Mesendoderm (in vitro differentiated cells): ENCODE data around the gene TMEM94. TPM values are rescaled to one million over a fixed set of nuclear protein-coding genes. Genes with fewer than 3 reads are reported as not detected.
A peak's percentile ranks its signal among the peaks of the same experiment; 100 is the strongest.

ENCODE experiments used
- DNase-seq: peaks from one replicate; pipeline ENCODE4 v3.0.0; 2013
- H2AK5ac ChIP-seq: 2 replicates; pipeline ENCODE4 v1.6.1; 2013; ENCODE audit warnings: low read length, inconsistent platforms
- H2BK120ac ChIP-seq: 2 replicates; pipeline ENCODE4 v1.6.1; 2013; ENCODE audit warnings: low read depth, mild to moderate bottlenecking, low read length, moderate library complexity, mixed read lengths
- H2BK15ac ChIP-seq: replicated peaks from 2 replicates; pipeline ENCODE4 v1.6.1; 2013; ENCODE audit warnings: low read depth, mild to moderate bottlenecking, moderate library complexity
- H2BK5ac ChIP-seq: 2 replicates; pipeline ENCODE4 v1.6.1; 2013; ENCODE audit warnings: low read length, inconsistent platforms
- H3K18ac ChIP-seq: 2 replicates; pipeline ENCODE4 v1.6.1; 2013; ENCODE audit warnings: mild to moderate bottlenecking, low read length, mixed read lengths
- H3K23ac ChIP-seq: one replicate; pipeline ENCODE4 v1.6.1; 2013; ENCODE audit warnings: low read length
- H3K27ac ChIP-seq: 2 replicates; pipeline ENCODE4 v1.5.1; 2013; ENCODE audit warnings: low read depth, mild to moderate bottlenecking, inconsistent platforms, low read length, moderate library complexity
- H3K27me3 ChIP-seq: 2 replicates; pipeline ENCODE4 v1.6.1; 2013; ENCODE audit warnings: low read length, control low read depth, mild to moderate bottlenecking, inconsistent platforms; ENCODE audit not compliant: insufficient read depth, poor library complexity
- H3K36me3 ChIP-seq: 2 replicates; pipeline ENCODE4 v1.6.1; 2013; ENCODE audit warnings: low read length, inconsistent platforms; ENCODE audit not compliant: control insufficient read depth, insufficient read depth
- H3K4ac ChIP-seq: one replicate; pipeline ENCODE4 v1.6.1; 2013; ENCODE audit warnings: low read depth, mild to moderate bottlenecking, low read length, moderate library complexity
- H3K4me1 ChIP-seq: 2 replicates; pipeline ENCODE4 v1.6.1; 2013; ENCODE audit warnings: low read depth, low read length, inconsistent platforms; ENCODE audit not compliant: control insufficient read depth
- H3K4me2 ChIP-seq: 2 replicates; pipeline ENCODE4 v1.6.1; 2013; ENCODE audit warnings: low read length
- H3K4me3 ChIP-seq: 2 replicates; pipeline ENCODE4 v1.5.1; 2013; ENCODE audit warnings: mild to moderate bottlenecking, low read length
- H3K56ac ChIP-seq: one replicate; pipeline ENCODE4 v1.6.1; 2013; ENCODE audit warnings: low read length
- H3K79me1 ChIP-seq: 2 replicates; pipeline ENCODE4 v1.6.1; 2013; ENCODE audit warnings: low read length, inconsistent platforms
- H3K79me2 ChIP-seq: 2 replicates; pipeline ENCODE4 v1.6.1; 2013; ENCODE audit warnings: mild to moderate bottlenecking, low read length; ENCODE audit not compliant: control insufficient read depth, insufficient read depth
- H3K9ac ChIP-seq: 2 replicates; pipeline ENCODE4 v1.6.1; 2013; ENCODE audit warnings: low read length, inconsistent platforms
- H4K5ac ChIP-seq: one replicate; pipeline ENCODE4 v1.6.1; 2013; ENCODE audit warnings: low read length
- H4K8ac ChIP-seq: one replicate; pipeline ENCODE4 v1.6.1; 2013; ENCODE audit warnings: low read depth, mild to moderate bottlenecking, control low read depth, low read length, moderate library complexity
- WGBS: extraction: QIAGEN DNeasy Blood & Tissue Kit; methylation state at CpG from one replicate; pipeline ENCODE4 v1.1.7; 2013; ENCODE audit warnings: low lambda C conversion rate, missing lambda C conversion rate; ENCODE audit not compliant: insufficient coverage; ENCODE audit errors: extremely low coverage; 5-methylcytosine and 5-hydroxymethylcytosine counted together
- small RNA-seq: library from polyadenylated mRNA; stranded (forward); fragments of <200 nt; extraction: miRNeasy Mini kit (QIAGEN cat#:217004); gene quantifications from one replicate; pipeline ENCODE3, GENCODE V24; 2013; ENCODE audit not compliant: insufficient read depth

Gene TMEM94

GRCh38 chr17:75544250-75544649, 87.8 kb downstream of the TMEM94 start:
- no peak overlapping the region for H4K8ac ChIP-seq
- H3K79me1 ChIP-seq: peaks cover 1% of the 10 kb centered on the region
- no peak overlapping the region for H3K56ac ChIP-seq
- H3K4ac ChIP-seq: no peak overlapping the region
- H2AK5ac ChIP-seq: no peak overlapping the region
- peaks cover 3% of the 10 kb centered on the region for H3K4me1 ChIP-seq
- WGBS: no CpG with 5 or more reads among the region's 8 CpGs
- H2BK15ac ChIP-seq: no peak overlapping the region
- H3K4me2 ChIP-seq: no peak overlapping the region
- no peak overlapping the region for H3K9ac ChIP-seq
- no peak overlapping the region for H3K4me3 ChIP-seq
- H3K79me2 ChIP-seq: no peaks in the 10 kb centered on the region
- H3K36me3 ChIP-seq: no peaks in the 10 kb centered on the region
- H3K27me3 ChIP-seq: no peaks in the 10 kb centered on the region
- no peak overlapping the region for H2BK120ac ChIP-seq
- H2BK5ac ChIP-seq: no peak overlapping the region
- no peak overlapping the region for H3K23ac ChIP-seq
- no peak overlapping the region for H3K18ac ChIP-seq
- H4K5ac ChIP-seq: no peak overlapping the region
- H3K27ac ChIP-seq: no peak overlapping the region
- no peak for DNase-seq

- no peak overlapping the region for H4K8ac ChIP-seq
- H3K23ac ChIP-seq: no peak overlapping the region
- no peaks in the 10 kb centered on the region for H3K36me3 ChIP-seq
- no peak overlapping the region for H3K27ac ChIP-seq
- H3K4me1 ChIP-seq: peaks cover 5% of the 10 kb centered on the region
- H3K27me3 ChIP-seq: no peaks in the 10 kb centered on the region
- no peak overlapping the region for H3K18ac ChIP-seq
- peaks cover 1% of the 10 kb centered on the region for H3K79me1 ChIP-seq
- H3K56ac ChIP-seq: no peak overlapping the region
- H3K4ac ChIP-seq: no peak overlapping the region
- H3K4me2 ChIP-seq: no peak overlapping the region
- H2AK5ac ChIP-seq: no peak overlapping the region
- no peak overlapping the region for H3K9ac ChIP-seq
- no peak overlapping the region for H4K5ac ChIP-seq
- DNase-seq: no peak
- H2BK15ac ChIP-seq: no peak overlapping the region
- no peak overlapping the region for H3K4me3 ChIP-seq
- H2BK5ac ChIP-seq: no peak overlapping the region
- WGBS: no CpG with 5 or more reads among the region's 13 CpGs
- H2BK120ac ChIP-seq: no peak overlapping the region
- no peaks in the 10 kb centered on the region for H3K79me2 ChIP-seq
Measured at GRCh38 chr17:75546181-75546580, 89.7 kb downstream of the TMEM94 start.

GRCh38 chr17:75547091-75547490, 90.7 kb downstream of the TMEM94 start:
- Histone ChIP-seq H3K9ac (no peak overlapping the region), H3K4me3 (no peak overlapping the region), H3K18ac (no peak overlapping the region), H2BK5ac (no peak overlapping the region), H3K79me2 (no peaks in the 10 kb centered on the region), H2BK120ac (no peak overlapping the region), H3K27me3 (no peaks in the 10 kb centered on the region), H4K8ac (no peak overlapping the region), H3K23ac (no peak overlapping the region), H3K79me1 (peaks cover 1% of the 10 kb centered on the region), H3K4ac (no peak overlapping the region), H3K4me1 (peaks cover 5% of the 10 kb centered on the region), H3K36me3 (no peaks in the 10 kb centered on the region), H2AK5ac (no peak overlapping the region), H3K56ac (no peak overlapping the region), H3K4me2 (no peak overlapping the region), H3K27ac (no peak overlapping the region), H4K5ac (no peak overlapping the region), H2BK15ac (no peak overlapping the region)
- DNase-seq: no peak
- WGBS: no CpG with 5 or more reads among the region's 9 CpGs

GRCh38 chr17:75548813-75549212, 92.4 kb downstream of the TMEM94 start:
- H3K4me1 ChIP-seq: peaks cover 7% of the 10 kb centered on the region

More at GRCh38 chr17:75548813-75549212, 92.4 kb downstream of the TMEM94 start:
- H4K8ac ChIP-seq: no peak overlapping the region
- H3K79me1 ChIP-seq: peaks cover 1% of the 10 kb centered on the region
- H3K18ac ChIP-seq: no peak overlapping the region
- no peaks in the 10 kb centered on the region for H3K79me2 ChIP-seq
- no peak overlapping the region for H3K4ac ChIP-seq
- peak overlapping the region; percentile 51 for H3K9ac ChIP-seq
- H2AK5ac ChIP-seq: peak overlapping the region; percentile 82
- no peak overlapping the region for H2BK120ac ChIP-seq
- no peak for DNase-seq
- no peak overlapping the region for H3K56ac ChIP-seq
- H4K5ac ChIP-seq: no peak overlapping the region
- no peak overlapping the region for H3K4me3 ChIP-seq
- no peak overlapping the region for H2BK5ac ChIP-seq
- H3K27me3 ChIP-seq: no peaks in the 10 kb centered on the region
- H3K36me3 ChIP-seq: no peaks in the 10 kb centered on the region
- WGBS: no CpG with 5 or more reads among the region's 5 CpGs
- H3K23ac ChIP-seq: no peak overlapping the region
- no peak overlapping the region for H2BK15ac ChIP-seq
- H3K4me2 ChIP-seq: no peak overlapping the region
- H3K27ac ChIP-seq: no peak overlapping the region

Small RNA genes lying within 50 kb of the gene (small RNA-seq; reads per million reads assigned to genes)
- gene RF00019: not detected
- gene RNU6-938P: not detected
